Adipose tissue (tissue), 3 donors: Measurements from ENCODE around the gene CTPS2. TPM values are rescaled to one million over a fixed set of nuclear protein-coding genes. Genes with fewer than 3 reads are reported as not detected.
"Not testable (repeated sequence)": the region's sequence is repeated elsewhere in the genome, so short reads cannot be mapped to it uniquely, and the experiment has no call there.

ENCODE experiments used
- H3K27ac ChIP-seq: one replicate; pipeline ENCODE4 v1.5.1; 2013; ENCODE audit warnings: low read depth, low read length
- WGBS, 3 donors: extraction: QIAGEN DNeasy Blood & Tissue Kit; methylation state at CpG; one replicate each; pipeline ENCODE4 v1.1.7; 2013; 5-methylcytosine and 5-hydroxymethylcytosine counted together
- polyA plus RNA-seq, 3 donors: library from polyadenylated mRNA; stranded (reverse); fragments of 200-250 nt; gene quantifications; one replicate each; pipeline ENCODE4 v1.2.3, GENCODE V29; 2013
- donor health status: healthy with polysubstance abuse.
- donor health status: Bipolar disorder and iron deficiency.
- donor health status: healthy.

Gene CTPS2
- polyA plus RNA-seq, 3 donors = 4.3 to 6.7 (median 5.4) TPM

- WGBS, 3 donors = 65 to 85% (median 72%) methylated on average over 14 to 17 of the region's 17 CpGs
- H3K27ac ChIP-seq = no peak overlapping the region
These were observed 83.4 kb downstream of the CTPS2 start for GRCh38 chrX:16628946-16629595.

GRCh38 chrX:16628511-16628910 is 84.0 kb downstream of the CTPS2 start:
- 78 to 81% (median 80%) methylated on average over 6 of the region's 6 CpGs for WGBS, 3 donors

GRCh38 chrX:16619024-16619423 is 93.4 kb downstream of the CTPS2 start:
- no peak overlapping the region for H3K27ac ChIP-seq
- WGBS, 3 donors = 79 to 100% (median 97%) methylated on average over 1 to 2 of the region's 2 CpGs

More at GRCh38 chrX:16628511-16628910, 84.0 kb downstream of the CTPS2 start:
- not testable (repeated sequence) for H3K27ac ChIP-seq

GRCh38 chrX:16618422-16618821 is 94.0 kb downstream of the CTPS2 start:
- WGBS, 3 donors = 85 to 97% (median 94%) methylated on average over 1 of the region's 1 CpG
- no peak overlapping the region for H3K27ac ChIP-seq

- WGBS, 3 donors = 44 to 97% (median 97%) methylated on average over 1 of the region's 1 CpG
- H3K27ac ChIP-seq = no peak overlapping the region
These were observed 95.1 kb downstream of the CTPS2 start for GRCh38 chrX:16617382-16617781.

- 63 to 88% (median 85%) methylated on average over 6 of the region's 6 CpGs for WGBS, 3 donors
- H3K27ac ChIP-seq = no peak overlapping the region
These were observed 100.1 kb downstream of the CTPS2 start for GRCh38 chrX:16612257-16612897.

GRCh38 chrX:16610654-16611053 is 101.8 kb downstream of the CTPS2 start:
- 90 to 98% (median 94%) methylated on average over 3 of the region's 3 CpGs for WGBS, 3 donors
- not testable (repeated sequence) for H3K27ac ChIP-seq

GRCh38 chrX:16610121-16610621 is 102.3 kb downstream of the CTPS2 start:
- H3K27ac ChIP-seq = no peak overlapping the region
- WGBS, 3 donors = 63 to 91% (median 69%) methylated on average over 1 of the region's 1 CpG

- WGBS, 3 donors = 84 to 97% (median 84%) methylated on average over 4 of the region's 4 CpGs
- H3K27ac ChIP-seq = no peak overlapping the region
These were observed 106.2 kb downstream of the CTPS2 start for GRCh38 chrX:16606142-16606720.

- WGBS, 3 donors = 59 to 86% (median 69%) methylated on average over 2 of the region's 2 CpGs
- no peak overlapping the region for H3K27ac ChIP-seq
These were observed 108.1 kb downstream of the CTPS2 start for GRCh38 chrX:16604337-16604736.

GRCh38 chrX:16603822-16604221 is 108.6 kb downstream of the CTPS2 start:
- 63 to 85% (median 69%) methylated on average over 4 of the region's 4 CpGs for WGBS, 3 donors
- no peak overlapping the region for H3K27ac ChIP-seq

GRCh38 chrX:16603235-16603634 is 109.2 kb downstream of the CTPS2 start:
- WGBS, 3 donors = 92 to 97% (median 97%) methylated on average over 5 to 6 of the region's 6 CpGs
- H3K27ac ChIP-seq = not testable (repeated sequence)

GRCh38 chrX:16601885-16602284 is 110.6 kb downstream of the CTPS2 start:
- WGBS, 3 donors = 77 to 82% (median 81%) methylated on average over 4 of the region's 4 CpGs
- H3K27ac ChIP-seq = no peak overlapping the region

- 83 to 90% (median 86%) methylated on average over 3 of the region's 3 CpGs for WGBS, 3 donors
- H3K27ac ChIP-seq = no peak overlapping the region
These were observed 118.0 kb downstream of the CTPS2 start for GRCh38 chrX:16594490-16594889.

GRCh38 chrX:16593801-16594200 is 118.7 kb downstream of the CTPS2 start:
- no peak overlapping the region for H3K27ac ChIP-seq
- WGBS, 3 donors = 48 to 77% (median 56%) methylated on average over 3 to 4 of the region's 4 CpGs

- WGBS, 3 donors = 89 to 91% (median 90%) methylated on average over 7 of the region's 7 CpGs
- H3K27ac ChIP-seq = no peak overlapping the region
These were observed 120.2 kb downstream of the CTPS2 start for GRCh38 chrX:16592194-16592770.

- H3K27ac ChIP-seq = no peak overlapping the region
These were observed 122.6 kb downstream of the CTPS2 start for GRCh38 chrX:16589826-16590225.

GRCh38 chrX:16589211-16589610 is 123.3 kb downstream of the CTPS2 start:
- no peak overlapping the region for H3K27ac ChIP-seq
- WGBS, 3 donors = 71 to 89% (median 75%) methylated on average over 2 of the region's 2 CpGs

- WGBS, 3 donors = 64 to 83% (median 69%) methylated on average over 1 of the region's 1 CpG
These were observed 124.2 kb downstream of the CTPS2 start for GRCh38 chrX:16588266-16588665.

More at GRCh38 chrX:16588266-16588665, 124.2 kb downstream of the CTPS2 start:
- H3K27ac ChIP-seq = no peak overlapping the region
